VCaP (cell line): ENCODE results near the gene MORF4L1.

ENCODE experiments used
- H3K27ac ChIP-seq: fragments of 450-650 bp; 2 replicates; pipeline ENCODE4 v1.5.1; 2017
- CTCF ChIP-seq: fragments of 450-650 bp; conservative IDR thresholded peaks from 2 replicates; pipeline ENCODE4 v1.5.1; 2017; ENCODE audit warnings: mild to moderate bottlenecking, moderate library complexity

The MORF4L1 gene

GRCh38 chr15:78925956-78926743, 53.5 kb downstream of the MORF4L1 start:
- no peak for TF ChIP-seq CTCF

GRCh38 chr15:78927077-78927790, 54.5 kb downstream of the MORF4L1 start:
- H3K27ac ChIP-seq, result peak overlapping the region; percentile 3; the same call in 1 of the 2 replicates
- TF ChIP-seq CTCF, result no peak

More at GRCh38 chr15:78925956-78926743, 53.5 kb downstream of the MORF4L1 start:
- H3K27ac ChIP-seq, result peak overlapping the region; percentile 3; the same call in 1 of the 2 replicates

GRCh38 chr15:78928176-78928575, 55.5 kb downstream of the MORF4L1 start:
- peak overlapping the region; percentile 3; the same call in 1 of the 2 replicates for H3K27ac ChIP-seq

GRCh38 chr15:78928616-78929093, 56.0 kb downstream of the MORF4L1 start:
- TF ChIP-seq CTCF, result no peak

GRCh38 chr15:78929536-78930264, 57.0 kb downstream of the MORF4L1 start:
- peak overlapping the region; percentile 93 for H3K27ac ChIP-seq
- TF ChIP-seq CTCF, result no peak

More at GRCh38 chr15:78928616-78929093, 56.0 kb downstream of the MORF4L1 start:
- peak overlapping the region; percentile 93 for H3K27ac ChIP-seq

- H3K27ac ChIP-seq, result peak overlapping the region; percentile 93
- TF ChIP-seq CTCF, result no peak
These were observed 58.1 kb downstream of the MORF4L1 start for GRCh38 chr15:78930577-78931388.
